Central memory CD4-positive, alpha-beta T cell (primary cell): ENCODE data around the gene SERPINB2.
"Not testable (repeated sequence)": the region's sequence is repeated elsewhere in the genome, so short reads cannot be mapped to it uniquely, and the experiment has no call there.

Experiments
- DNase-seq: peaks from one replicate; pipeline ENCODE4 v3.0.0; 2022

Gene SERPINB2

GRCh38 chr18:63889626-63890025 is 2.1 kb downstream of the SERPINB2 start:
- DNase-seq = no peak

GRCh38 chr18:63890237-63890949 is 2.9 kb downstream of the SERPINB2 start:
- DNase-seq = no peak

GRCh38 chr18:63890950-63891304 is 3.4 kb downstream of the SERPINB2 start:
- DNase-seq = no peak

DNA sequence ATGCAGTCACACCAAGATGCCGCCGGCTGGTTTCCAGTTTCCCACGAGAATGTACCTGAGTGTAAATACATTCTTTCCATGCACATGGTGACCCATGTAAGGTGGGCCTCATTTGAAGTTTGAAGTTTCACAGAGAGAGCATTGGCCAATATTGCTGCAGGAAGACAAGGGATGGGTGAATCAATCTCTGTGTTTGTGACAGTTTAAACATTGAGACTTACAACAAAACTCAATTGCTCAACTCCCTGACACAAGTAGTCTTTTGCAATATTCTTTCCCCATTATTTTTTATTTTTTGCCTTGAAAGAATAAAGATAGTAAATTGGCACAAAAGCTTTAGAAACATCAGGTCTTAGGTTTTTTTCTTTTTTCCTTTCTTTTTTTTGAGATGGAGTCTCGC is 5.1 kb downstream of the SERPINB2 start:
- no peak for DNase-seq

DNA sequence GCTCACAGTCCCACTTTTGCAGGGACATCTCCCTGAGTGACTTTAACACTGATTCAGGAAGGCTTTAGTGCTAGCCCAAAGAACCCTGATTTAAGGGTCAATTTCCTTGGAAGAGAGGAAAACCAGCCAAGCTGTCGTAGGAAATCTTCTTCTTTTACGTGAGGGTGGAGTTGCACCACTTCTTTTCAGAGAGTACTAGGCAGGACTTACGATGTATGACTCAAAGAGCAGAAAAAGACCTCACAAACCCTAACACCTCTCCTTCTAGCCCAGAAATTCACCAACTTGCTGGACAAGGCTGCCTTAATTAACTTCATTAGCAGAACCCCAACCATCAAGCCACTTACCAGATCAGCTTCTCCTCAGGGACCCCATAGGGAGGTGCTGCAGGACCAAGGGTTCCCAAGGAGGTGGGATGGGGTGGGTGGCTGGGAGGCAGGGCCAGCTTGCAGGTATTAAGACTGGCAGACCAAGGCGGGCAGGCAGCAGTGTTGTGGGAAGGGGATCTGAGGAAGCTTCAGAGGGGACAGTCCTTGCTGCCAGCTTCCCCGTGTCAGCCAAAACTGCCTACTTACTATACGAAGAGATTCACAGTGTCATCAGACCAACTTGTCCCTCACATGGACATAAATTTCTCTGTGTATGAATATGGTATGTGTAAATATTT is 6.7 kb downstream of the SERPINB2 start:
- no peak for DNase-seq

- DNase-seq = no peak
Measured at GRCh38 chr18:63895190-63895589, 7.7 kb downstream of the SERPINB2 start.

- DNase-seq = no peak
Measured at GRCh38 chr18:63897072-63897471, 9.6 kb downstream of the SERPINB2 start.

GRCh38 chr18:63899206-63899605 is 11.7 kb downstream of the SERPINB2 start:
- DNase-seq = no peak

DNA sequence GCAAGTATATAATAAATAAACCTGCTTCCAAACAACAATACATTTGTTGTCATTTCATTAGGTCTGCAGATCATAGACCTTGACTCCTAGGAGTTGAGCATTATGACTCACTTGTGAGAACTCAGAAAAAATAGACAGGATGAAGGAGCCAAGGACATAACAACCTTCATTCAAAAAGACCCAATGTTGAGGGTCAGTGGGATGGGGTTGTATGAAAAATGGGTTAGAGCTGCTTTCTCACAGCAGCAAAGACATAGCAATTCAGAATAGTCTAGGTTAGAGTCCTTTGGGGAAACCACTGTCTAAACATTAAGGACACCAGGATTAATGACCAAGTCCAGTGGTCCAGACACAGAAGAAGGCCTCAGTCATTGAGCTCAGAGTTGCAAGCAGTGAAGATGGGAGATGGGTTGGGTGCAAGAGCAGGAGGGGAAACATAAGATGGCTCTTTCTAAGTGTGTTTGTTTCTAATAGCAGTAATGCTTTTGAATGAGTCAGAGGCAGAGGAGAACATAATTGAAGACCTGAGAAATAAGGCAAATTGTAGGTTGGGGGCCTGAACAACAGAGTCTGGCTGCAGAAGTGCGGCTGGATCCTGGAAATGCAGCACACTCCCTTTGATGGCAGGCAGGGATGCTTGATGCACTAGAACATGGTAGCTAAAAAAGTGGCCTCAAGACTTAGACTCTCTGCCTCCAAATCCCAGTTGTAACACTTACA is 16.5 kb downstream of the SERPINB2 start:
- DNase-seq = no peak

DNA sequence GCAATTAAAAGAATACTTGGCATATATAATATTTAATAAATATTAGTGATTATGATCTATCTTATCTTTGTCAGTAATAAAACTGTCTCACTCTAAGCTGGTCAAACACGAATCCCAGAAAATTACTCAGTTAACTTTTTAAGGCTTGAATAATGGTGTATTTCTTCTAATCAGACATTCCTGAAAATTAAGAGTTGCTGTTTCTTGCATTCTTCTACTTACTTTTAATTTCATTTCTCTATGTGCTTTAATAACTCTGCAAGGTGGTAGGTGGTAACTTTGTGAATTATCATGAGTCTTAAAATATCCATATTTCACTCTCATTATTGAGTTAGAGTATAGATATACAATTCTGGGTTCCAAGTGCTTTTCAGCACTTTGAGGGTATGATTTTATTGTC is 17.2 kb downstream of the SERPINB2 start:
- DNase-seq = no peak

- DNase-seq = no peak
Measured at GRCh38 chr18:63905361-63905760, 17.9 kb downstream of the SERPINB2 start.

DNA sequence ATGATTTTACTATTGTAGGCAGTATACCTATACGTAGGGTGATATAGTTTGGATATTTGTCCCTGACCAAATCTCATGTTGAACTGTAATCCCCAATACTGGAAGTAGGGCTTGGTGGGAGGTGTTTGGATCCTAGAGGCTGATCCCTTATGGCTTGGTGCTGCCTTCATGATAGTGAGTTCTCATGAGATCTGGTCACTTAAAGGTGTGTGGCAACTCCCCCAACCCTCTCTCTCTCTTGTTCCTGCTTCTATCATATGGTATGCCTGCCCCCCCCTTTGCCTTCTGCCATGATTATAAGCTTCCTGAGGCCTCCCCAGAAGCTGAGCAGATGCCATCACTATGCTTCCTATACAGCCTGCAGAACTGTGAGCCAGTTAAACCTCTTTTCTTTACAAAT is 18.6 kb downstream of the SERPINB2 start:
- DNase-seq = no peak

DNA sequence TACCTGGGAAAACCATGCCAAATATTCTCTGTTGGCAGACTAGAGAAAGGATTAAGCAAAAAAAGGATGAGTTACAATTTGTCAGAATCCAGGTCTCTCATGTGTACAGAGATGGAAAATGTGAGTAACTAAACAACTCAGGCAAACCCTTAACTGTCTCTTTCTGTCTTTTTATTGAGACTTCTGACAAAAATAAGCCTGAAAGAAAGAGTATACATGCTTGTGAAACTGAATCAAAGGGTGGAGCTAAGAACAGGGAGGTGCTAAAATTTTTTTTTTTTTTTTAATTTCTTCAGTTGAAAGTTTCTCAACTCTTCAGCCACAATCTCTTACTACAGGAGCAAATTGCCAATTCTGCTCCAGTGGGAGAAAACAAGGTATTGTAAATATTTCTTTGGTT is 20.2 kb downstream of the SERPINB2 start, which contains the start of gene SERPINB10:
Gene SERPINB10, plus strand, starts transcription at position 295 of the 400 bp plus-strand sequence. CDS start 7,553 bp downstream, outside the sequence.
- DNase-seq = no peak

GRCh38 chr18:63908858-63909257 is 21.4 kb downstream of the SERPINB2 start:
- DNase-seq = no peak

DNA sequence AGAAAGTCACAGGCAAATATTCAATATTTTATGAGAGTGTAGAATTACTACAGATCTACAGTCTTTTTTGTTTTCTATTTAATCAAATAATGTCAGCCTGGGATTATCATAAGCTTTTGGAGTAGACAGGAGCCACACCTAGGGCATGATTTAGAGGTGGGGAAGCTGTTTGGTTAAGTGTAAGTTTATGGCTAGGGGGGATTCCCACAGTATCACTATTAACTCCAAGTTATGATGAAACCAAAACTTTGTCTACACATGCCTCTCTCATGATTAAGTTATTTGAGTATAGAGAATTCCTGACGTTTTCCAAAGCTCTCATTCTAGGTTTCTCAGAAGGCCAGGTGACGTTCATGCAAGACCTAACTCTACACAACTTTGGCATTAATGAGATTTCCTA is 22.4 kb downstream of the SERPINB2 start:
- DNase-seq = no peak

- DNase-seq = no peak
Measured at GRCh38 chr18:63917817-63918216, 30.3 kb downstream of the SERPINB2 start.

DNA sequence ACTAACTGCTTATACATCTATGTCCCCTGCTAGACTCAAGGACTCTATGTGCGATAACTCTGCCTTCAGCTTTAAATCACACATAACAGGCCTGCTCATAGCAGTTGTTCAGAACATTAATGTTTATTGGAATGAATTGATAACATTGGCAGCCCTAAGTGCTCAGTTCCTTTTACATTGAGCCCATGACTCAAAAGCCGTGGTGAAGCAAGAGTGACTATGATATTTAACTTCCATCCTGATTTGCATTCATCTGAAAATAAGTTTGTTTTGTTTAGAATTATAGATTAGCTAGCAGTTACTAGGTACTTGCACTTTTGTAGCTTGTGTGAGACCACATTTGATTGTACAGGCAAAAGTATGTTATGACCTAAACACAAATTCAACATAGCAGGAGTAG is 34.5 kb downstream of the SERPINB2 start:
- no peak for DNase-seq

DNA sequence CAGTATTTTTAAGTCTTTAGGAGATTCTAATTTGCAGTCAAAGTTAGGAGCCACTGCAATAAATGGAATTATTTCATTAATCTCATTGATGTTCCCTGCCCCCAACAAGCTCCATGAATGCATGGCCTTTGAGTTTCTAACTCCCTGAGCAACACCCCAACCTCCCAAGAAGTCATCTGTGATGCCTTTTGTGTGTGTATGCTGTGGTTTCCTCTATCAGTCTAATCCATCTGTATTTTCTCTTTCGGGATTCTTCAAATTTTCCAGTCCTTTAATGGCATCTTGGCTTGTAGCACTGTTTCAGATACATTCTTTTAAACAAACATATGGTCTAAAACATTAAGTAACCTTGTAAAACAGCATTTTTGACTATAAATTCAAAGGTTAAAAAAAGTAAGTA is 37.0 kb downstream of the SERPINB2 start:
- no peak for DNase-seq

- no peak for DNase-seq
Measured at GRCh38 chr18:63928331-63928730, 40.8 kb downstream of the SERPINB2 start.

- not testable (repeated sequence) for DNase-seq
Measured at GRCh38 chr18:63929369-63929768, 41.9 kb downstream of the SERPINB2 start.

GRCh38 chr18:63930773-63931354 is 43.4 kb downstream of the SERPINB2 start:
- no peak for DNase-seq

GRCh38 chr18:63936156-63936931 is 48.8 kb downstream of the SERPINB2 start:
- peak; percentile 16 for DNase-seq

DNA sequence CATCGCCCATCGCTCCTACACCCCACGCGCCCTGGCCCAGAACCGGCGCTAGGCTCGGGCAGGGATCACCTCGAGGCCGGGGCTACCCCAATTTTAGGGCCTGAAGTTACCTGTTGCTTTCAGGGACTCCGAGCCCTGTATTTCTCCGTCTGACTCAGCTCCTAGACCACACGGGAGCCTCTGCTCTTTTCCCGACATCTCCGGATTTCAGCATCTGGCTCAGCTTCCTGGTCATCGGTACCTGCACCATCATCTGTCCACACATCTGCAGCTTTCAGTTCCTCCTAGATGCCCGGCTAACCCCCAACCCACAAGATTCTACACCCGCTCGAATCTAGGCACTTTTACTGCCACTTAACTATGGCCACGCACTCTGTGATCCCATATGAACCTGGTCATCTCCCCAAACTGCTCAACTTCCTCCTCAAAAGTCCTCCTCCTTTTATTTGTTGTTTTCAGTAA is 49.5 kb downstream of the SERPINB2 start:
- no peak for DNase-seq
